Loucy (cell line): ENCODE results near the gene GNPTAB.
A peak's percentile ranks its signal among the peaks of the same experiment; 100 is the strongest.

Experiments used
- EZH2phosphoT487 ChIP-seq: fragments of 200-600 bp; IDR thresholded peaks from 2 replicates; pipeline ENCODE4 v1.6.1; 2018; ENCODE audit warnings: antibody characterized with exemption, mild to moderate bottlenecking, moderate library complexity, borderline replicate concordance
- TF ChIP-seq, protein P1 (sequence below): fragments of 200-600 bp; sonication (generic); conservative IDR thresholded peaks from 2 replicates; pipeline ENCODE4 v1.5.1; 2014; ENCODE audit warnings: mild to moderate bottlenecking, antibody characterized with exemption, low read length

- TF ChIP-seq, protein P1, sequence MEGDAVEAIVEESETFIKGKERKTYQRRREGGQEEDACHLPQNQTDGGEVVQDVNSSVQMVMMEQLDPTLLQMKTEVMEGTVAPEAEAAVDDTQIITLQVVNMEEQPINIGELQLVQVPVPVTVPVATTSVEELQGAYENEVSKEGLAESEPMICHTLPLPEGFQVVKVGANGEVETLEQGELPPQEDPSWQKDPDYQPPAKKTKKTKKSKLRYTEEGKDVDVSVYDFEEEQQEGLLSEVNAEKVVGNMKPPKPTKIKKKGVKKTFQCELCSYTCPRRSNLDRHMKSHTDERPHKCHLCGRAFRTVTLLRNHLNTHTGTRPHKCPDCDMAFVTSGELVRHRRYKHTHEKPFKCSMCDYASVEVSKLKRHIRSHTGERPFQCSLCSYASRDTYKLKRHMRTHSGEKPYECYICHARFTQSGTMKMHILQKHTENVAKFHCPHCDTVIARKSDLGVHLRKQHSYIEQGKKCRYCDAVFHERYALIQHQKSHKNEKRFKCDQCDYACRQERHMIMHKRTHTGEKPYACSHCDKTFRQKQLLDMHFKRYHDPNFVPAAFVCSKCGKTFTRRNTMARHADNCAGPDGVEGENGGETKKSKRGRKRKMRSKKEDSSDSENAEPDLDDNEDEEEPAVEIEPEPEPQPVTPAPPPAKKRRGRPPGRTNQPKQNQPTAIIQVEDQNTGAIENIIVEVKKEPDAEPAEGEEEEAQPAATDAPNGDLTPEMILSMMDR: peak; percentile 93
- no peak for TF ChIP-seq EZH2phosphoT487
Measured at GRCh38 chr12:101773650-101774162, 57.1 kb downstream of the GNPTAB start.
